Activated CD4-positive, alpha-beta T cell treated with anti-CD3 and anti-CD28 coated beads for 48 hours (primary cell): ENCODE measurements around the gene DCLK3.

ENCODE experiments used
- DNase-seq: peaks from one replicate; pipeline ENCODE4 v3.0.0-alpha.2; 2020

Gene DCLK3

DNA sequence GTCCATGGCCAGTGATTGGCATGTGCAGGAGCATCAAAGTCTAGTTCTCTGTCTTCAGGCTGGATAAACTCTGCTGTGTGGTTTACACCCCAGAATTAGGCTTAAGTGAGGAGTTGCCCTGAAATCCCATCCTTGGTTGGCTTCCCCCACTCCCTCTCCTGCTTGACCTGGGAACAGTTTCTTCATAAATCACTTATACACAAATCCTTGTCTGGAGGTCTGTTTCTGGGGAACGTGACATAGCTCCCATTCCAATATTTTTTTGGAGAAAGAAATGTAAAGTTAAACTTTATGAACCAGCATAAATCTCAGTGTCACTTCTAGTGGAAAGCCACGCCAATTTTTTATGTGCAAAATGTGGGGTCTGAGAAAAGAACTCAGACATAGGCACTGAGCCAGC lies 98.2 kb downstream of the DCLK3 start:
- no peak for DNase-seq

DNA sequence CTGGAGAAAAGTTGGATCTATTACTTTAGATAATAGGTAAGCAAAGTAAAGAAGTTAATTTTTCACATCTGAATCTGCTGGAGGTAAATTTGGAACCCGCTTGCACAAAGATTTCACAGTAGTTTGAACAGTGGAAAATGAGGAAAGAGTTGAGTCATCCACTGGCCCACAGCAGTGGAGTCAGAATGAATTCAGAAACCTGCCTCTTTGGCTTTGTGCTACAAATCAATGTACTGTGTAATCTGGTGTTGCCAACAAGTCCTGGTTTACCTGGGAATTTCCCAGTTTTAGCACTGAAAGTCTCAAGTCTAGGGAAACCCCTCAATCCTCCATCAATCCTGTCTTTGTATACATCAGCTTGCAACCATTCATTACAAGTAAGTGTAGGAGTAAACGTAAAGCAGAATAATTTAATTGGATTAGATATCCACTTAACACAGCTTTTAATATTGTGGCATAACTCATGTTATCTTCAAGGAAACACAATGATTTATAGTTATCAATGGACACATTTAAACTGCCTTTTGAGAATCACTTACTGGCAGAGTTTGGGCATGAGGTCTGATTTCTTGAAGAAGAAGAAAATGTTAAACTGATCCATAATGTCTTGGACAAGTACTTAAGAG lies 100.6 kb downstream of the DCLK3 start:
- no peak for DNase-seq

GRCh38 chr3:36662626-36663025 lies 101.7 kb downstream of the DCLK3 start:
- no peak for DNase-seq
